Vagina (tissue), 2 donors: ENCODE data around the gene SEMA3D.

Experiments
- POLR2A ChIP-seq, 2 donors: fragments of 450-650 bp; IDR thresholded peaks; one replicate each; pipeline ENCODE4 v1.6.1; 2017; ENCODE audit warnings: antibody characterized with exemption in 2 of 2, mild to moderate bottlenecking in 2 of 2, moderate library complexity in 2 of 2
- POLR2AphosphoS5 ChIP-seq, 2 donors: sonication (generic); formaldehyde crosslinking; IDR thresholded peaks; one replicate each; pipeline ENCODE4 v1.9.0; 2017; ENCODE audit warnings: antibody characterized with exemption in 2 of 2, mild to moderate bottlenecking in 2 of 2, low read depth in 1 of 2; ENCODE audit not compliant: insufficient read depth in 1 of 2
- TF ChIP-seq, protein P1 (sequence below), 3 experiments: fragments of 450-650 bp in 2 of 3; fragments of 200-600 bp in 1 of 3; sonication (generic) in 1 of 3; IDR thresholded peaks; one replicate each; pipeline ENCODE4 v1.5.1; 2017 to 2019; ENCODE audit warnings: antibody characterized with exemption in 3 of 3, mild to moderate bottlenecking in 2 of 3, moderate library complexity in 2 of 3

DNA sequence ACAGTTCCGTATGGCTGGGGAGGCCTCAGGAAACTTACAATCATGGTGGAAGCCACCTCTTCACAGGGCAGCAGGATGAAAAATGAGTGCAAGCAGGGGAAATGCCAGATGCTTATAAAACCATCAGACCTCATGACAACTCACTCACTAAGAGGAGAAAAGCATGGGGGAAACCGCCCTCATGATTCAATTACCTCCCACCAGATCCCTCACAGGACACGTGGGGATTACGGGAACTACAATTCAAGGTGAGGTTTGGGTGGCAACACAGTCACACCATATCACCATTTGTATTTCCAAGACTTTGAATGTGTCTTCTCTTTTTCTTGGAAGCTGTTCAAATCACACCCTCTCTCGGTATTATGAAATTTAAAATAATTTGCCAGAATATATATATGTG, 80.1 kb downstream of the SEMA3D start:
- TF ChIP-seq, protein P1, sequence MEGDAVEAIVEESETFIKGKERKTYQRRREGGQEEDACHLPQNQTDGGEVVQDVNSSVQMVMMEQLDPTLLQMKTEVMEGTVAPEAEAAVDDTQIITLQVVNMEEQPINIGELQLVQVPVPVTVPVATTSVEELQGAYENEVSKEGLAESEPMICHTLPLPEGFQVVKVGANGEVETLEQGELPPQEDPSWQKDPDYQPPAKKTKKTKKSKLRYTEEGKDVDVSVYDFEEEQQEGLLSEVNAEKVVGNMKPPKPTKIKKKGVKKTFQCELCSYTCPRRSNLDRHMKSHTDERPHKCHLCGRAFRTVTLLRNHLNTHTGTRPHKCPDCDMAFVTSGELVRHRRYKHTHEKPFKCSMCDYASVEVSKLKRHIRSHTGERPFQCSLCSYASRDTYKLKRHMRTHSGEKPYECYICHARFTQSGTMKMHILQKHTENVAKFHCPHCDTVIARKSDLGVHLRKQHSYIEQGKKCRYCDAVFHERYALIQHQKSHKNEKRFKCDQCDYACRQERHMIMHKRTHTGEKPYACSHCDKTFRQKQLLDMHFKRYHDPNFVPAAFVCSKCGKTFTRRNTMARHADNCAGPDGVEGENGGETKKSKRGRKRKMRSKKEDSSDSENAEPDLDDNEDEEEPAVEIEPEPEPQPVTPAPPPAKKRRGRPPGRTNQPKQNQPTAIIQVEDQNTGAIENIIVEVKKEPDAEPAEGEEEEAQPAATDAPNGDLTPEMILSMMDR (IDR thresholded peaks at IDR 0.05), result no peak
- TF ChIP-seq POLR2A (IDR thresholded peaks at IDR 0.05), result no peak
- no peak for TF ChIP-seq POLR2AphosphoS5 (IDR thresholded peaks at IDR 0.05; ENCODE audit: insufficient read depth in 1 of 2, low read depth in 1 of 2)
